ENCODE data around the gene SCFD1.

DNA sequence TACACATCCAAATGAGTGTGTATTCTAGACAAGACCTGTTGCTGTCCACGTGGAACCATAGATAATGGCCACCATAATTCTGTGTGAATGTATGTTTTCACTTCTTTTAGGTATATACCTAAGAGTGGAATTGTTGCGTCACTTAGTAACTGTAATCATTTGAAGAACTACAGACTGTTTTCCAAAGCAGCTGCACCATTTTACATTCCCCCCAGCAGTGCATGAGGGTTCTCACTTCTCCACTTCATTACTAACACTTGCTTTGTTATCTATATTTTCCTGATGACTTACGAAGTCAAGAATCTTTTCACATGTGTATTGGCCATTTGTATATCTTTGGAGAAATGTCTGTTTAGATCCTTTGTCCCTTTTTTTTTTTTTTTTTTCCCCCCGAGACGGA lies 106.4 kb downstream of the SCFD1 start:
- TF ChIP-seq, protein P1, sequence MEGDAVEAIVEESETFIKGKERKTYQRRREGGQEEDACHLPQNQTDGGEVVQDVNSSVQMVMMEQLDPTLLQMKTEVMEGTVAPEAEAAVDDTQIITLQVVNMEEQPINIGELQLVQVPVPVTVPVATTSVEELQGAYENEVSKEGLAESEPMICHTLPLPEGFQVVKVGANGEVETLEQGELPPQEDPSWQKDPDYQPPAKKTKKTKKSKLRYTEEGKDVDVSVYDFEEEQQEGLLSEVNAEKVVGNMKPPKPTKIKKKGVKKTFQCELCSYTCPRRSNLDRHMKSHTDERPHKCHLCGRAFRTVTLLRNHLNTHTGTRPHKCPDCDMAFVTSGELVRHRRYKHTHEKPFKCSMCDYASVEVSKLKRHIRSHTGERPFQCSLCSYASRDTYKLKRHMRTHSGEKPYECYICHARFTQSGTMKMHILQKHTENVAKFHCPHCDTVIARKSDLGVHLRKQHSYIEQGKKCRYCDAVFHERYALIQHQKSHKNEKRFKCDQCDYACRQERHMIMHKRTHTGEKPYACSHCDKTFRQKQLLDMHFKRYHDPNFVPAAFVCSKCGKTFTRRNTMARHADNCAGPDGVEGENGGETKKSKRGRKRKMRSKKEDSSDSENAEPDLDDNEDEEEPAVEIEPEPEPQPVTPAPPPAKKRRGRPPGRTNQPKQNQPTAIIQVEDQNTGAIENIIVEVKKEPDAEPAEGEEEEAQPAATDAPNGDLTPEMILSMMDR (IDR thresholded peaks at IDR 0.05) = no peak
- TF ChIP-seq POLR2A (IDR thresholded peaks at IDR 0.05) = no peak
